HFFc6 (cell line): ENCODE results near the gene RIPK1. TPM values are rescaled to one million over a fixed set of nuclear protein-coding genes. Genes with fewer than 3 reads are reported as not detected.

Experiments used
- DNase-seq: peaks from one replicate; pipeline ENCODE4 v3.0.0-alpha.2; 2018
- H3K27ac Mint-ChIP-seq: 2 replicates; pipeline ENCODE4 v1.8.0; 2020; ENCODE audit warnings: mild to moderate bottlenecking, mixed read lengths
- H3K27me3 Mint-ChIP-seq: 2 replicates; pipeline ENCODE4 v1.8.0; 2021; ENCODE audit warnings: mild to moderate bottlenecking, moderate library complexity, mixed read lengths; ENCODE audit not compliant: insufficient read depth
- H3K36me3 Mint-ChIP-seq: 2 replicates; pipeline ENCODE4 v1.8.0; 2021; ENCODE audit warnings: low read depth, mixed read lengths
- H3K4me1 Mint-ChIP-seq: 2 replicates; pipeline ENCODE4 v1.8.0; 2020; ENCODE audit warnings: low read depth, mixed read lengths
- H3K4me3 Mint-ChIP-seq: 2 replicates; pipeline ENCODE4 v1.8.0; 2020; ENCODE audit warnings: mild to moderate bottlenecking, moderate library complexity, mixed read lengths
- H3K9me3 Mint-ChIP-seq: 2 replicates; pipeline ENCODE4 v1.8.0; 2020; ENCODE audit warnings: mild to moderate bottlenecking, mixed read lengths
- CTCF ChIP-seq: fragments of 200-600 bp; sonication (generic); IDR thresholded peaks from 2 replicates; pipeline ENCODE4 v1.5.0; 2021; ENCODE audit warnings: antibody characterized with exemption, mild to moderate bottlenecking
- total RNA-seq, 6 experiments: library from RNA; stranded (reverse); fragmentation: NEBNext Ultra II Directional; extraction: Animal tissue kit (Norgen Biotek cat#: 25700); gene quantifications; 2 replicates in 1 of 6; 3 replicates in 5 of 6; pipeline ENCODE4 v1.2.3, GENCODE V29; 2021

RIPK1 gene
- total RNA-seq, 6 experiments from 2014 or later, result 19.9 to 24.9 (median 22.2) TPM

- TF ChIP-seq CTCF, result no peak
- peaks cover 16% of the 10 kb centered on the region for H3K4me1 Mint-ChIP-seq
- no peak for DNase-seq
- H3K9me3 Mint-ChIP-seq, result no peaks in the 10 kb centered on the region
- H3K27me3 Mint-ChIP-seq, result peaks cover 2% of the 10 kb centered on the region
- no peak overlapping the region for H3K27ac Mint-ChIP-seq
- H3K4me3 Mint-ChIP-seq, result no peak overlapping the region
- H3K36me3 Mint-ChIP-seq, result peaks cover 65% of the 10 kb centered on the region
Observed at GRCh38 chr6:3085074-3085473, 16.8 kb downstream of the RIPK1 start.

GRCh38 chr6:3086282-3086946 lies 18.1 kb downstream of the RIPK1 start:
- Mint-ChIP-seq H3K4me3 (no peak overlapping the region), H3K4me1 (peaks cover 16% of the 10 kb centered on the region), H3K27ac (no peak overlapping the region; the same call in 1 of the 2 replicates), H3K27me3 (peaks cover 5% of the 10 kb centered on the region), H3K36me3 (peaks cover 62% of the 10 kb centered on the region), H3K9me3 (no peaks in the 10 kb centered on the region)
- TF ChIP-seq CTCF, result no peak
- no peak for DNase-seq

GRCh38 chr6:3088446-3088845 lies 20.2 kb downstream of the RIPK1 start:
- H3K27ac Mint-ChIP-seq, result peak overlapping the region; percentile 53
- DNase-seq, result no peak
- peaks cover 16% of the 10 kb centered on the region for H3K4me1 Mint-ChIP-seq
- peaks cover 44% of the 10 kb centered on the region for H3K36me3 Mint-ChIP-seq
- no peak for TF ChIP-seq CTCF
- peaks cover 5% of the 10 kb centered on the region for H3K27me3 Mint-ChIP-seq
- no peak overlapping the region for H3K4me3 Mint-ChIP-seq
- H3K9me3 Mint-ChIP-seq, result no peaks in the 10 kb centered on the region

GRCh38 chr6:3088968-3089367 lies 20.7 kb downstream of the RIPK1 start:
- H3K9me3 Mint-ChIP-seq, result no peaks in the 10 kb centered on the region
- H3K27ac Mint-ChIP-seq, result peak overlapping the region; percentile 53
- TF ChIP-seq CTCF, result no peak
- H3K27me3 Mint-ChIP-seq, result peaks cover 5% of the 10 kb centered on the region
- H3K4me1 Mint-ChIP-seq, result peaks cover 16% of the 10 kb centered on the region
- H3K4me3 Mint-ChIP-seq, result no peak overlapping the region
- peaks cover 39% of the 10 kb centered on the region for H3K36me3 Mint-ChIP-seq
- DNase-seq, result no peak

GRCh38 chr6:3090013-3090412 lies 21.7 kb downstream of the RIPK1 start:
- peaks cover 5% of the 10 kb centered on the region for H3K27me3 Mint-ChIP-seq
- peaks cover 33% of the 10 kb centered on the region for H3K36me3 Mint-ChIP-seq
- TF ChIP-seq CTCF, result no peak
- no peak overlapping the region for H3K27ac Mint-ChIP-seq
- H3K4me1 Mint-ChIP-seq, result peaks cover 16% of the 10 kb centered on the region
- no peak overlapping the region for H3K4me3 Mint-ChIP-seq
- no peaks in the 10 kb centered on the region for H3K9me3 Mint-ChIP-seq
- no peak for DNase-seq
